Mesendoderm (in vitro differentiated cells): Measurements from ENCODE around the gene DENND2D. TPM values are rescaled to one million over a fixed set of nuclear protein-coding genes. Genes with fewer than 3 reads are reported as not detected.

Experiments
- DNase-seq: peaks from one replicate; pipeline ENCODE4 v3.0.0; 2013
- H2AK5ac ChIP-seq: 2 replicates; pipeline ENCODE4 v1.6.1; 2013; ENCODE audit warnings: low read length, inconsistent platforms
- H2BK120ac ChIP-seq: 2 replicates; pipeline ENCODE4 v1.6.1; 2013; ENCODE audit warnings: low read depth, mild to moderate bottlenecking, low read length, moderate library complexity, mixed read lengths
- H2BK15ac ChIP-seq: replicated peaks from 2 replicates; pipeline ENCODE4 v1.6.1; 2013; ENCODE audit warnings: low read depth, mild to moderate bottlenecking, moderate library complexity
- H2BK5ac ChIP-seq: 2 replicates; pipeline ENCODE4 v1.6.1; 2013; ENCODE audit warnings: low read length, inconsistent platforms
- H3K18ac ChIP-seq: 2 replicates; pipeline ENCODE4 v1.6.1; 2013; ENCODE audit warnings: mild to moderate bottlenecking, low read length, mixed read lengths
- H3K23ac ChIP-seq: one replicate; pipeline ENCODE4 v1.6.1; 2013; ENCODE audit warnings: low read length
- H3K27ac ChIP-seq: 2 replicates; pipeline ENCODE4 v1.5.1; 2013; ENCODE audit warnings: low read depth, mild to moderate bottlenecking, inconsistent platforms, low read length, moderate library complexity
- H3K27me3 ChIP-seq: 2 replicates; pipeline ENCODE4 v1.6.1; 2013; ENCODE audit warnings: low read length, control low read depth, mild to moderate bottlenecking, inconsistent platforms; ENCODE audit not compliant: insufficient read depth, poor library complexity
- H3K36me3 ChIP-seq: 2 replicates; pipeline ENCODE4 v1.6.1; 2013; ENCODE audit warnings: low read length, inconsistent platforms; ENCODE audit not compliant: control insufficient read depth, insufficient read depth
- H3K4ac ChIP-seq: one replicate; pipeline ENCODE4 v1.6.1; 2013; ENCODE audit warnings: low read depth, mild to moderate bottlenecking, low read length, moderate library complexity
- H3K4me1 ChIP-seq: 2 replicates; pipeline ENCODE4 v1.6.1; 2013; ENCODE audit warnings: low read depth, low read length, inconsistent platforms; ENCODE audit not compliant: control insufficient read depth
- H3K4me2 ChIP-seq: 2 replicates; pipeline ENCODE4 v1.6.1; 2013; ENCODE audit warnings: low read length
- H3K4me3 ChIP-seq: 2 replicates; pipeline ENCODE4 v1.5.1; 2013; ENCODE audit warnings: mild to moderate bottlenecking, low read length
- H3K56ac ChIP-seq: one replicate; pipeline ENCODE4 v1.6.1; 2013; ENCODE audit warnings: low read length
- H3K79me1 ChIP-seq: 2 replicates; pipeline ENCODE4 v1.6.1; 2013; ENCODE audit warnings: low read length, inconsistent platforms
- H3K79me2 ChIP-seq: 2 replicates; pipeline ENCODE4 v1.6.1; 2013; ENCODE audit warnings: mild to moderate bottlenecking, low read length; ENCODE audit not compliant: control insufficient read depth, insufficient read depth
- H3K9ac ChIP-seq: 2 replicates; pipeline ENCODE4 v1.6.1; 2013; ENCODE audit warnings: low read length, inconsistent platforms
- H4K5ac ChIP-seq: one replicate; pipeline ENCODE4 v1.6.1; 2013; ENCODE audit warnings: low read length
- H4K8ac ChIP-seq: one replicate; pipeline ENCODE4 v1.6.1; 2013; ENCODE audit warnings: low read depth, mild to moderate bottlenecking, control low read depth, low read length, moderate library complexity
- WGBS: extraction: QIAGEN DNeasy Blood & Tissue Kit; methylation state at CpG from one replicate; pipeline ENCODE4 v1.1.7; 2013; ENCODE audit warnings: low lambda C conversion rate, missing lambda C conversion rate; ENCODE audit not compliant: insufficient coverage; ENCODE audit errors: extremely low coverage; 5-methylcytosine and 5-hydroxymethylcytosine counted together
- small RNA-seq: library from polyadenylated mRNA; stranded (forward); fragments of <200 nt; extraction: miRNeasy Mini kit (QIAGEN cat#:217004); gene quantifications from one replicate; pipeline ENCODE3, GENCODE V24; 2013; ENCODE audit not compliant: insufficient read depth

DENND2D gene

GRCh38 chr1:111139956-111140679, 60.3 kb downstream of the DENND2D start, which contains the start of the genes CEPT1 and DRAM2:
Gene CEPT1 (plus strand): TSS chr1:111140223. CDS start chr1:111147715, 7,492 bp downstream.
Gene DRAM2 (minus strand): TSS chr1:111140093. CDS start chr1:111131554, 8,539 bp downstream.
- peak within 1 kb of the TSS; percentile 96 for H3K9ac ChIP-seq
- H3K4ac ChIP-seq: peak within 1 kb of the TSS; percentile 77
- no peaks in the 10 kb centered on the region for H3K4me1 ChIP-seq
- WGBS: no CpG with 5 or more reads among the region's 68 CpGs
- H3K56ac ChIP-seq: peak within 1 kb of the TSS; percentile 97
- H2BK120ac ChIP-seq: peak within 1 kb of the TSS; percentile 34
- no peak within 1 kb of the TSS for H2AK5ac ChIP-seq
- H3K4me3 ChIP-seq: peak within 1 kb of the TSS; percentile 95
- peak within 1 kb of the TSS; percentile 96 for H3K18ac ChIP-seq
- H3K27ac ChIP-seq: peak within 1 kb of the TSS; percentile 95
- H4K8ac ChIP-seq: no peak within 1 kb of the TSS
- peaks cover 35% of the 10 kb centered on the region for H3K79me2 ChIP-seq
- DNase-seq: peak; percentile 99
- no peak within 1 kb of the TSS for H2BK15ac ChIP-seq
- H4K5ac ChIP-seq: no peak within 1 kb of the TSS
- H3K27me3 ChIP-seq: no peaks in the 10 kb centered on the region
- H3K36me3 ChIP-seq: no peaks in the 10 kb centered on the region
- peaks cover 11% of the 10 kb centered on the region for H3K79me1 ChIP-seq
- H2BK5ac ChIP-seq: peak within 1 kb of the TSS; percentile 69
- H3K23ac ChIP-seq: no peak within 1 kb of the TSS
- H3K4me2 ChIP-seq: peak within 1 kb of the TSS; percentile 95

- Histone ChIP-seq H3K18ac (peak overlapping the region; percentile 96), H3K9ac (peak overlapping the region; percentile 57), H3K4me2 (peak overlapping the region; percentile 21), H2BK120ac (peak overlapping the region; percentile 34), H3K23ac (no peak overlapping the region), H3K27ac (peak overlapping the region; percentile 95), H2BK5ac (peak overlapping the region; percentile 55), H4K5ac (no peak overlapping the region), H3K4ac (peak overlapping the region; percentile 77), H3K27me3 (no peaks in the 10 kb centered on the region), H3K4me1 (no peaks in the 10 kb centered on the region), H3K36me3 (no peaks in the 10 kb centered on the region), H2BK15ac (no peak overlapping the region), H3K79me1 (peaks cover 11% of the 10 kb centered on the region), H4K8ac (no peak overlapping the region), H3K4me3 (peak overlapping the region; percentile 30), H3K56ac (peak overlapping the region; percentile 93), H2AK5ac (no peak overlapping the region), H3K79me2 (peaks cover 35% of the 10 kb centered on the region)
- WGBS: no CpG with 5 or more reads among the region's 33 CpGs
- DNase-seq: peak; percentile 89
Measured at GRCh38 chr1:111139324-111139955, 61.0 kb downstream of the DENND2D start.

Small RNA genes within 50 kb of the gene (small RNA-seq; reads per million reads assigned to genes)
- gene AL355816.1: not detected
